ENCODE data around the gene CREB5.

CREB5 gene

GRCh38 chr7:28649189-28649588 lies 236.9 kb downstream of the CREB5 start:
- Mint-ChIP-seq H3K27me3 (peaks cover 3% of the 10 kb centered on the region), H3K4me3 (no peak overlapping the region), H3K9me3 (no peaks in the 10 kb centered on the region), H3K27ac (no peak overlapping the region), H3K36me3 (ENCODE audit: low read depth) (no peaks in the 10 kb centered on the region), H3K4me1 (ENCODE audit: low read depth) (no peaks in the 10 kb centered on the region)

- Mint-ChIP-seq H3K9me3 (no peaks in the 10 kb centered on the region), H3K27ac (no peak overlapping the region), H3K4me3 (no peak overlapping the region), H3K27me3 (peaks cover under 1% of the 10 kb centered on the region), H3K36me3 (ENCODE audit: low read depth) (no peaks in the 10 kb centered on the region), H3K4me1 (ENCODE audit: low read depth) (no peaks in the 10 kb centered on the region)
Measured at GRCh38 chr7:28649811-28650210, 237.5 kb downstream of the CREB5 start.

DNA sequence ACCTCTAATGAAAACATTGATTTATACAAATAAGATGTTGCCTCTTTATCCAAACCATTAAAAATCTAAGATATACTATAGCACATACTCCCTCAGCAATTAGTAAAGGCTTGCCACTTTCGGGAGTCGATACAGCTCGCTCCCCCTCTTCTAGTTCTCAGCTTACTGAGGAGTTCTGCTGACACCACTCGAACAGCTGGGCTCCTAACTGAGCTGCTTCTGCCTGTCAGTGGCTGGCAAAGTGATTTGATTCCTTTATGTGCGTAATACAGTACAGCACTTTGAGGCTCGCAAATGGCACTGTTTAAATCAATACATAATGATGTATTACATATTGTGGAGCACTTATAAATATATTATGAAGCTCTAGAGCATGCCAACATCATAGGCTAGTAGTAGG lies 241.8 kb downstream of the CREB5 start:
- no peak overlapping the region for H3K4me3 Mint-ChIP-seq
- no peaks in the 10 kb centered on the region for H3K4me1 Mint-ChIP-seq (ENCODE audit: low read depth)
- H3K27ac Mint-ChIP-seq = no peak overlapping the region
- H3K27me3 Mint-ChIP-seq = no peaks in the 10 kb centered on the region
- no peaks in the 10 kb centered on the region for H3K36me3 Mint-ChIP-seq (ENCODE audit: low read depth)
- peaks cover 4% of the 10 kb centered on the region for H3K9me3 Mint-ChIP-seq

DNA sequence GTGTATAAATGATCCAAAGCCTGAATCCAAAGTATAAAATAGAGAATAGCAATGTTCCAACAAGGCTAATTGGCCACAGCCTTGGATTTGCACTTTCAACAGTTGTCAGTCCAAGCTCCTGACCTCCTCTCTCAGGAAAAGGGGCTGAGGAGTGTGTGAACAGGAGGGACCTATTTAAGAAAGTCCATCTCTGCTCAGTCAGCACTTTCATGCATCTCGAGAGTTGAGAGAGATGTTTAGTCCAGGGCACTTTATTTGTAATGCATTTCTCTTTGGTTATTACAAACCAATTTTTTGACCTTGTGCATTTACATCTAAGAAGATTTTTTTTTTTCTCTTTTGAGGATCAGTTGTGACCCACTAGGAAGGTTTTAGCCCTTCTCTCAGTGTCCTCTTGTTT lies 244.2 kb downstream of the CREB5 start:
- peaks cover 2% of the 10 kb centered on the region for H3K4me1 Mint-ChIP-seq (ENCODE audit: low read depth)
- H3K4me3 Mint-ChIP-seq = no peak overlapping the region
- H3K36me3 Mint-ChIP-seq (ENCODE audit: low read depth) = peaks cover 3% of the 10 kb centered on the region
- H3K27ac Mint-ChIP-seq = no peak overlapping the region
- H3K27me3 Mint-ChIP-seq = no peaks in the 10 kb centered on the region
- peaks cover 14% of the 10 kb centered on the region for H3K9me3 Mint-ChIP-seq

- Mint-ChIP-seq H3K9me3 (peaks cover 14% of the 10 kb centered on the region), H3K27ac (no peak overlapping the region), H3K4me3 (no peak overlapping the region), H3K36me3 (ENCODE audit: low read depth) (peaks cover 6% of the 10 kb centered on the region), H3K4me1 (ENCODE audit: low read depth) (peaks cover 14% of the 10 kb centered on the region), H3K27me3 (no peaks in the 10 kb centered on the region)
Measured at GRCh38 chr7:28658381-28658780, 246.1 kb downstream of the CREB5 start.

DNA sequence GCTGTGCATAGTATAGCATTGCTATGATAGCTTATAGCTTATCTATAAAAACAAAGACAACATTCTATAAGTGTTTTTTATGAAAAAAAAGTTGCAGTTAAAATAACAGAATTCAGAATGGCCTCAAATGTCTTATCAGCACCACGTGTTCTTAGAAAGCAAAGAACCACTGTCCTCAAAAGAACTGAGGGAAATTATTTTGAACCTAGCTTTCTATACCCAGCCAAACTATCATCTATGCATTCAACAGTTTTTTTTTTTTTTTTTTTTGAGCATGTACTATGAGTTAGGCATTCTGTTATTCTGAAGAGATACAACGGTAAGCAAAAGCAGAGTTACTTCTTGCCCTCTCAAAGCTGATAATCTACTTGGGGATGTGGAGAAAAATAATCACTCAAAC lies 247.8 kb downstream of the CREB5 start:
- Mint-ChIP-seq H3K36me3 (ENCODE audit: low read depth) (peaks cover 6% of the 10 kb centered on the region), H3K4me3 (no peak overlapping the region), H3K9me3 (peaks cover 14% of the 10 kb centered on the region), H3K27me3 (peaks cover 7% of the 10 kb centered on the region), H3K27ac (no peak overlapping the region), H3K4me1 (ENCODE audit: low read depth) (peaks cover 14% of the 10 kb centered on the region)

DNA sequence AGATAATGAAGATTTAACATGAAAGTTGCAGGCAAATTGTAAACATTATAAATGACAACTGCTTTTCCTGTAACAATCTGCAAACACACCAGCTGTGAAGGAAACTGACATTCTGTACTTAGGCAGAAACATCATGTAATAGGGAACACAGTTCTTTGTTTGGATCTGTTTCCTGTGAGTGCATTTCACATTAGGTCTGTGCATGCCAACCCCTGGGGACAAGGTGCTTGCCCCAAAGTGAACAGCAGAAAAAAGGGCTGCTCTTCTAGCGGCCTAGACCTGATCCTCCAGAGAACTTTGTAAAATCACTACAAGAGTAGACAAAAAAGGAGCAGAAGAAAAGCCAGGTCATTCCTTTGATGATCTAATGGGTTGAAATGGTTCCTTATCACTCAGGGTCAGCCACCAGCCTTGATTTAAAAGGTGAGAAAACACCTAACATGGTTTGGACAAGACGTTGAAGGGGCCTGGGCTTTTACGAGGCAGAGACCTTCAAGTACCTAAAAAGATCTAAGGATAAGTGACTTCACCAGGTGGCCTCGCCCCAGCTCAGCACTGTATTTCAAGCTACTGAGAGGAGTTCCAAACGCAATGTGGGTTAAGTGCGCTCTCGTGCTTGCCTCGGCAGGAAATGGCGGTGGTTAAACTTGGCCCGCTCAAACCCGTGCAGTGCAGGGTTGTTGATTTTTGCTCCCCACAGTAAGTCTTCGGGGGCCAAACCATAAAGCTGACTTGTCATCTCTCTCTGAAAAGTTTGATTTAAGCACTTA lies 249.7 kb downstream of the CREB5 start:
- no peak overlapping the region for H3K4me3 Mint-ChIP-seq
- peaks cover 14% of the 10 kb centered on the region for H3K4me1 Mint-ChIP-seq (ENCODE audit: low read depth)
- no peak overlapping the region for H3K27ac Mint-ChIP-seq
- peaks cover 6% of the 10 kb centered on the region for H3K36me3 Mint-ChIP-seq (ENCODE audit: low read depth)
- H3K9me3 Mint-ChIP-seq = peaks cover 14% of the 10 kb centered on the region
- peaks cover 7% of the 10 kb centered on the region for H3K27me3 Mint-ChIP-seq

- no peak overlapping the region for H3K4me3 Mint-ChIP-seq
- peaks cover 14% of the 10 kb centered on the region for H3K4me1 Mint-ChIP-seq (ENCODE audit: low read depth)
- no peak overlapping the region for H3K27ac Mint-ChIP-seq
- H3K36me3 Mint-ChIP-seq (ENCODE audit: low read depth) = peaks cover 6% of the 10 kb centered on the region
- peaks cover under 1% of the 10 kb centered on the region for H3K9me3 Mint-ChIP-seq
- H3K27me3 Mint-ChIP-seq = peaks cover 7% of the 10 kb centered on the region
Measured at GRCh38 chr7:28666154-28666553, 253.8 kb downstream of the CREB5 start.

DNA sequence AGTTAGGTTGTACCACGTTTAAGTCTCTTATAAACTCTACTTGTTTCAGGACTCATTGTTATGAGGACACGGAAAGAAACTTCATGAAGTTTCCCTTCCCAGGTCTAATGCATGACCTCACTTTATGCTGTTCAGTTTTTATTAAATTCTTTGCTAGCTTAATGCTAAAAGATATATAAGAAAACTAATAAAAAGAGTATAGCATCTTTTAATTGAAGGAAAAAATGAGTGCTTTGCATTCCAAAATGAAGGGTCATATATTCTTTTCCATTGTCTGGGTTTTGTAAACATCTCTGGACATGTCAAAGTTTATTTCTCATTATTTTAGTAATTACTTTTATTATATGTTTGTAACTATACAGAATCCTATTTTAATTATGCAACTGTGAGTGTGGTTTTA lies 255.8 kb downstream of the CREB5 start:
- Mint-ChIP-seq H3K4me1 (ENCODE audit: low read depth) (no peaks in the 10 kb centered on the region), H3K4me3 (no peak overlapping the region), H3K27ac (no peak overlapping the region), H3K27me3 (peaks cover 7% of the 10 kb centered on the region), H3K9me3 (no peaks in the 10 kb centered on the region), H3K36me3 (ENCODE audit: low read depth) (no peaks in the 10 kb centered on the region)

DNA sequence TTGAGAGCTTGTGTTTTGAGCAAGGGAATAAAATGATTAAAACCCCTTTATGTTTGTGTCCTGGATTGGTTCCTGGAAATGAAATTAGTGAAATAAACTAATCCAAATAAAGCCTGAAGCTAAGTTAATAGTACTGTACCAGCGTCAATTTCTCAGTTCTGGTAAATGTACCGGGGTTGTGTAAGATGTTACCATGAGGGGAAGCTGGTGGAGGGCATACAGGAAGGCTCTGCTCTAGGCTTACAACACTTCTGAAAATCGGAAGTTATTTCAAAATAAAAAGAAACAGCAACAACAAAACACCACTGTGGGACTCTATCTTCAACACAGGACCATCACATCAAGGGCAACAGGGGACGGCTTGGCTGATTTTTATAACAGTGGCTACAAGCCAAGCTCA lies 257.0 kb downstream of the CREB5 start:
- Mint-ChIP-seq H3K9me3 (no peaks in the 10 kb centered on the region), H3K36me3 (ENCODE audit: low read depth) (no peaks in the 10 kb centered on the region), H3K4me1 (ENCODE audit: low read depth) (no peaks in the 10 kb centered on the region), H3K27me3 (peaks cover 7% of the 10 kb centered on the region), H3K27ac (no peak overlapping the region), H3K4me3 (no peak overlapping the region)

GRCh38 chr7:28671526-28671925 lies 259.2 kb downstream of the CREB5 start:
- Mint-ChIP-seq H3K36me3 (ENCODE audit: low read depth) (no peaks in the 10 kb centered on the region), H3K4me3 (no peak overlapping the region), H3K27me3 (no peaks in the 10 kb centered on the region), H3K9me3 (no peaks in the 10 kb centered on the region), H3K27ac (no peak overlapping the region), H3K4me1 (ENCODE audit: low read depth) (no peaks in the 10 kb centered on the region)

DNA sequence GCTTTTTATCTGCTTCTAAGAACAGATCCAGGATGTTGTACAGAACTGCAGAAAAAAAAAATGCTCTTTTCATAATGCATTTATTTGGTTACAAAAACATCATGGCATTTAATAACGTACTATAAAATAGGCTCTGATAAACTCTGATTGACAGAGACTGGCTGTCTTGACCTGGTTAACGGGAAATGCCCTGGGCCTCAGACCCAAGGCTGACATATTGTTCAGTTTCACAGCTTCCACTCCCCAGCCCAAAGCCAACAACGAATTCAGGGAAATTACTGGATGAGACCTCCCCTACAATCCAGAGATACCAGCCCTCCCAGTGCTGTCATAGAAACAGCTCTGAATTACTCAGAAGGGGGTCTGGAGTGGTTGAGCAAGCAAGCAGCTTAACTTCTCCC lies 260.1 kb downstream of the CREB5 start:
- no peaks in the 10 kb centered on the region for H3K27me3 Mint-ChIP-seq
- no peaks in the 10 kb centered on the region for H3K4me1 Mint-ChIP-seq (ENCODE audit: low read depth)
- no peaks in the 10 kb centered on the region for H3K36me3 Mint-ChIP-seq (ENCODE audit: low read depth)
- no peak overlapping the region for H3K27ac Mint-ChIP-seq
- no peaks in the 10 kb centered on the region for H3K9me3 Mint-ChIP-seq
- H3K4me3 Mint-ChIP-seq = no peak overlapping the region

GRCh38 chr7:28674359-28674782 lies 262.1 kb downstream of the CREB5 start:
- Mint-ChIP-seq H3K9me3 (no peaks in the 10 kb centered on the region), H3K27ac (no peak overlapping the region), H3K4me1 (ENCODE audit: low read depth) (no peaks in the 10 kb centered on the region), H3K27me3 (no peaks in the 10 kb centered on the region), H3K36me3 (ENCODE audit: low read depth) (no peaks in the 10 kb centered on the region), H3K4me3 (no peak overlapping the region)

- no peaks in the 10 kb centered on the region for H3K27me3 Mint-ChIP-seq
- H3K27ac Mint-ChIP-seq = no peak overlapping the region
- no peaks in the 10 kb centered on the region for H3K36me3 Mint-ChIP-seq (ENCODE audit: low read depth)
- no peaks in the 10 kb centered on the region for H3K9me3 Mint-ChIP-seq
- no peak overlapping the region for H3K4me3 Mint-ChIP-seq
- no peaks in the 10 kb centered on the region for H3K4me1 Mint-ChIP-seq (ENCODE audit: low read depth)
Measured at GRCh38 chr7:28675429-28675828, 263.1 kb downstream of the CREB5 start.

DNA sequence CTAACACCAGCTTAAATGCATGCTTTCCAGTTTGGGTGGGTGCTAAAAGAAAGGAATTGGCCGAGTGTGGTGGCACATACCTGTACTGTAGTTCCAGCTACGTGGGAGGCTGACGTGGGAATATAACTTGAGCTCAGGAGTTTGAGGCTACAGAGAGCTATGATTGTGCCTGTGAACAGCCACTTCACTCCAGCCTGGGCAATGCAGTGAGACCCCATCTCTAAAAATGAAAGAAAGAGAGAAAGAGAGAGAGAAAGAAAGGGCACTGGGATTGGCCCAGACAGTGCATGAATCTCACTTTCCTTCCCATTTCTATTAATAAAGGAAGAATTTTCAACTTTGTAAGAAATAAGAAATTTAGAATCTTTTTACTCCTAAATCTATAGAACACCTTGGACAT lies 265.4 kb downstream of the CREB5 start:
- no peak overlapping the region for H3K27ac Mint-ChIP-seq
- no peaks in the 10 kb centered on the region for H3K4me1 Mint-ChIP-seq (ENCODE audit: low read depth)
- H3K4me3 Mint-ChIP-seq = no peak overlapping the region
- no peaks in the 10 kb centered on the region for H3K36me3 Mint-ChIP-seq (ENCODE audit: low read depth)
- no peaks in the 10 kb centered on the region for H3K9me3 Mint-ChIP-seq
- peaks cover 1% of the 10 kb centered on the region for H3K27me3 Mint-ChIP-seq

- no peak overlapping the region for H3K4me3 Mint-ChIP-seq
- H3K9me3 Mint-ChIP-seq = no peaks in the 10 kb centered on the region
- no peaks in the 10 kb centered on the region for H3K4me1 Mint-ChIP-seq (ENCODE audit: low read depth)
- H3K27me3 Mint-ChIP-seq = peaks cover 8% of the 10 kb centered on the region
- H3K36me3 Mint-ChIP-seq (ENCODE audit: low read depth) = no peaks in the 10 kb centered on the region
- H3K27ac Mint-ChIP-seq = no peak overlapping the region
Measured at GRCh38 chr7:28678431-28678965, 266.2 kb downstream of the CREB5 start.

Measured in stimulated activated naive CD8-positive, alpha-beta T cell treated with anti-CD3 and anti-CD28 coated beads, Interleukin-15, Interleukin-2, amounts not matched to agents 100 ng/mL and 50 ng/mL, for 24 hours (primary cell).